Heart left ventricle (tissue), 16 donors: ENCODE data around the gene CIB1. TPM values are rescaled to one million over a fixed set of nuclear protein-coding genes. Genes with fewer than 3 reads are reported as not detected.
A peak's percentile ranks its signal among the peaks of the same experiment; 100 is the strongest.

ENCODE experiments used
- ATAC-seq, 4 donors: fragments of 200-7000 bp; cut with Tn5 transposase; one replicate each; pipeline ENCODE4 v1.9.1; 2020 to 2022; ENCODE audit warnings: moderate library complexity in 4 of 4, mild to moderate bottlenecking in 3 of 4, moderate number of reproducible peaks in 1 of 4
- DNase-seq, 5 donors: peaks; one replicate each; pipeline ENCODE4 v3.0.0-alpha.2; 2020
- H3K27ac ChIP-seq, 12 donors: fragments of 200-600 bp; sonication (generic) in 4 of 12; one replicate each; pipeline versions ENCODE4 v1.5.0 to v1.8.0; 2016 to 2022; ENCODE audit warnings: mild to moderate bottlenecking in 2 of 12
- H3K27me3 ChIP-seq, 9 donors: fragments of 200-600 bp; sonication (generic) in 2 of 9; one replicate each; pipeline versions ENCODE4 v1.5.1 to v1.8.0; 2016 to 2022; ENCODE audit warnings: mild to moderate bottlenecking in 3 of 9
- H3K36me3 ChIP-seq, 9 donors: fragments of 200-600 bp; sonication (generic) in 2 of 9; one replicate each; pipeline versions ENCODE4 v1.5.0 to v1.8.0; 2018 to 2022; ENCODE audit warnings: mild to moderate bottlenecking in 2 of 9
- H3K4me1 ChIP-seq, 12 donors: fragments of 200-600 bp; sonication (generic) in 4 of 12; one replicate each; pipeline versions ENCODE4 v1.5.0 to v1.8.0; 2016 to 2022; ENCODE audit warnings: mild to moderate bottlenecking in 3 of 12
- H3K4me3 ChIP-seq, 12 donors: fragments of 200-600 bp; sonication (generic) in 4 of 12; one replicate each; pipeline versions ENCODE4 v1.5.0 to v1.8.0; 2017 to 2022; ENCODE audit warnings: mild to moderate bottlenecking in 9 of 12, moderate library complexity in 4 of 12
- H3K9me3 ChIP-seq, 12 donors: fragments of 200-600 bp; sonication (generic) in 4 of 12; one replicate each; pipeline versions ENCODE4 v1.5.0 to v1.8.0; 2016 to 2022; ENCODE audit warnings: mild to moderate bottlenecking in 1 of 12
- CTCF ChIP-seq, 12 donors: fragments of 200-600 bp; sonication (generic) in 4 of 12; IDR thresholded peaks; one replicate each; pipeline versions ENCODE4 v1.5.0 to v1.8.0; 2018 to 2022; ENCODE audit warnings: antibody characterized with exemption in 12 of 12, mild to moderate bottlenecking in 5 of 12
- POLR2A ChIP-seq, 2 donors: fragments of 450-650 bp; IDR thresholded peaks; one replicate each; pipeline ENCODE4 v1.6.1; 2017; ENCODE audit warnings: antibody characterized with exemption in 2 of 2, mild to moderate bottlenecking in 2 of 2, moderate library complexity in 2 of 2
- WGBS, 4 donors: extraction: QIAGEN DNeasy Blood & Tissue Kit in 2 of 4; methylation state at CpG; one replicate each; pipeline versions ENCODE4 v1.1.5 to v1.1.7; 2013 to 2018; 5-methylcytosine and 5-hydroxymethylcytosine counted together
- intact Hi-C, 10 donors: fragments of 100-400 bp; cut with DNase I; formaldehyde crosslinking; loops; one replicate each; pipeline versions ENCODE4 v1.11.1 to v1.14.2; 2022
- polyA plus RNA-seq, 2 donors: library from polyadenylated mRNA; stranded (reverse); fragments of 200-250 nt; gene quantifications; one replicate each; pipeline ENCODE4 v1.2.3, GENCODE V29; 2013
- total RNA-seq, 9 donors: library from RNA; depleted of rRNA in 2 of 9; stranded (reverse); fragments of >200 nt in 2 of 9; fragmentation: NEBNext Ultra II Directional in 3 of 9; extraction: Animal tissue kit (Norgen Biotek cat#: 25700) in 3 of 9; gene quantifications; one replicate each; pipeline versions ENCODE4 v1.1.0 to v1.2.4, GENCODE V29; 2016 to 2023
- donor health status: ischemic (EF 13 %, LVEDD 7.1; RV severe dilation, severe dysfunction).
- donor health status: healthy with polysubstance abuse.
- donor health status: DM: no; HTN: yes; CAD: no.
- donor health status: DM: no; HTN: no; CAD: no.
- donor health status: ischemic (EF 25% LVEDD 6.9; RV normal size, moderate dysfunction).
- donor health status: ischemic (EF 25% LVEDD 5.7; RV mildly dilated, moderate dysfunction).
- donor health status: healthy.
- donor health status: DM: yes; HTN: yes; CAD: no.
- donor health status: ischemic (EF 35%, LVEDD 5.7; RV mildly dilated, moderate dysfunction).
- donor health status: nonischemic (EF 11% LVEDD 7.7; RV severe dilation, severe dysfunction).
- donor health status: DM: yes; HTN: yes; CAD: no.
- donor health status: PGD.
- donor health status: ischemic (EF 29% LVEDD 5.4; RV normal size, mild dysfunction).
- donor health status: nonischemic (EF 23%, LVEDD 6.1; RV moderate dilation, normal function).

The CIB1 gene
- total and polyA plus RNA-seq, 11 donors, result 38.7 to 145 (median 80.8) TPM

DNA sequence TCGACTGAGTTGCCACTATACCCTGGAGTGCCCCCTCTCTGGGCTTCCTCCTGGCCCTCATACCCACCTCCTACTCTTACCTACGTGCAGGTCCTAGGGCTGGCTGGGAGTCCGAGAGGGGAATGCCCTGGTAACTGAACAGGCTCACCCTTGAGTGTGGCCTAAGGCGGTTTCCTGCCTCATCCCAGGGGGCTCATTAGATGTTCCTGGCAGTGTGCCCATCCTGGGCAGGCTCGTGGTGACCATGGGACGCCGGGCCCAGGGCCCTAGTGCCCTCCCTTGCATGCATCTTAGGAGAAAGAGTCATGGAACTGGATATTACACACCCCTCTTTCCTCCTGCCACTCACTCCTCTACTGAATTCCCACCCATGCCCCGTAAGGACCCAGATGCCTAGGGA, 29.8 kb downstream of the CIB1 start:
- Histone ChIP-seq H3K36me3 (peaks cover 0 to 7% (median 0%) of the 10 kb centered on the region in 9 donors), H3K9me3 (no peaks in the 10 kb centered on the region), H3K27me3 (no peaks in the 10 kb centered on the region), H3K4me3 (no peak overlapping the region), H3K4me1 (peaks cover 3 to 63% (median 34%) of the 10 kb centered on the region in 12 donors), H3K27ac (no peak overlapping the region)
- WGBS, 4 donors, result 55 to 71% (median 62%) methylated on average over 4 to 8 of the region's 8 CpGs
- DNase-seq, result peak in 1 of 5 donors; percentile 53
- TF ChIP-seq CTCF (IDR thresholded peaks at IDR 0.05) (no peak), POLR2A (IDR thresholded peaks at IDR 0.05) (no peak)
- intact Hi-C loops, result no loop called here
- ATAC-seq, result no peak

DNA sequence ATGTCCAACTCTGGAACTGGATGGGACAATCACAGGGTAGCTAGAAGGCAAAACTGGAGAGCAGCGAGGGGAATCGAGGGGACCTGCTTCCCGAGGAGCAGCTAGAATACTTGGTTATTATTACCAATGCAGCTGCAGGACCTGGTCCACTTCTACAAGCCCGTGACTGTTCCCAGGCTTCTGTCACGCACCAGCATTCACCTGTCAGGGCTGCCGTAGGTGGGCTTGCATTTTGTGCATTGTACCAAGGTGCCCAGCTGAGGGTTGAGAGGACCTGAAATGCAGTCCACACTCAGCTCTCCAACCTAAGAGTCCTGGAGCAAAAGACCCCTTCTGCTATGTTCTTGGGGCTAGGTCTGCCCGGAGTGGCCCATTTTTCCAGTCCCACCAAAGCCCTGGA, 30.3 kb downstream of the CIB1 start:
- Histone ChIP-seq H3K27ac (no peak overlapping the region), H3K27me3 (no peaks in the 10 kb centered on the region), H3K4me3 (no peak overlapping the region), H3K36me3 (peaks cover 0 to 7% (median 0%) of the 10 kb centered on the region in 9 donors), H3K9me3 (no peaks in the 10 kb centered on the region), H3K4me1 (peaks cover 3 to 63% (median 34%) of the 10 kb centered on the region in 12 donors)
- TF ChIP-seq POLR2A (IDR thresholded peaks at IDR 0.05) (no peak), CTCF (IDR thresholded peaks at IDR 0.05) (no peak)
- DNase-seq (no peak), ATAC-seq (no peak)
- intact Hi-C loops, result no loop called here
- WGBS, 4 donors, result 94 to 97% (median 97%) methylated on average over 7 of the region's 7 CpGs

DNA sequence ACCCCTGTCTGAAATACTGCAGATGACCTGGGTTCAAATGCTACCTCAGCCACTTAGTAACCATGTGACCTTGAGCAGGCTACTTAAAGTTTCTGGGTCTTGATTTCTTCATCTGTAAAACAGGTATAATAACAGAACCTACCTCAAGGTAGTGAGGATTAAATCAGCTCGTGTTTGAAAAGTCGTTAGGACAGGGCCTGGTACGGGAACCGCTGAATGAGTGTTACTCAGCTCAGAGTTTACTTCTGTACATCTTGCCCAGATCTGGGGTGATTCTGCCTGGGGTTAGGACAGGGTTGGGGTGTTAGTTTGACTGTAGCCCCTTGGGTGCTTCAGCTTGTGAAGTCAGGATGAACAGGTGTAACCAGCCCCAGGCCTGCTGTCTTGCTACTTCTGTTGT, 30.8 kb downstream of the CIB1 start:
- H3K27ac ChIP-seq, result peak overlapping the region in 1 of 12 donors; percentile 87
- WGBS, 4 donors, result 90 to 94% (median 91%) methylated on average over 4 of the region's 4 CpGs
- peak overlapping the region in 1 of 12 donors; percentile 77 for H3K4me3 ChIP-seq
- DNase-seq (no peak), ATAC-seq (no peak)
- TF ChIP-seq CTCF (IDR thresholded peaks at IDR 0.05) (no peak), POLR2A (IDR thresholded peaks at IDR 0.05) (no peak)
- no peaks in the 10 kb centered on the region for H3K27me3 ChIP-seq
- intact Hi-C loops, result no loop called here
- H3K9me3 ChIP-seq, result no peaks in the 10 kb centered on the region
- peaks cover 3 to 63% (median 34%) of the 10 kb centered on the region in 12 donors for H3K4me1 ChIP-seq
- peaks cover 0 to 7% (median 0%) of the 10 kb centered on the region in 9 donors for H3K36me3 ChIP-seq

DNA sequence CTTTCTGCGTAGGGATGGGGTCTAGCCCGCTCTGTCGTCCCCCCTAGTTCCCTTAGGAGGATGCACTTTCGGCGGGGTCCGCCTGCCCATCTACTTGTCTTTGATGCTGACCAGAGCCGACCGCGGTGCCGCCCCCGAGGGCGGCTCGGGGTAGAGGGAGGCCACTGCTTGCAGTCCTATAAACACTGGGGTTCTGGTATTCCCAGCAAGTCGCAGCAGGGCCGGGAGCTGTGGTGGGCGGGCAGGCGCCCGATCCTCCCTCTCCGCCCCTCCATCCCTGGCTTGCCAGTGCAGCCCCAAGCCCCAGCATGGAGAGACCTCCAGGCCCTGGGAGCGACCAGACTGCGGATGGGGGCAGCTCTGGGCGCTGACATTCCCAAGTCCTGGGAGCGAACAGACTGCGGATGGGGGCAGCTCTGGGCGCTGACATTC, 31.8 kb downstream of the CIB1 start:
- no peak for ATAC-seq
- no peaks in the 10 kb centered on the region for H3K9me3 ChIP-seq
- peaks cover 3 to 55% (median 34%) of the 10 kb centered on the region in 12 donors for H3K4me1 ChIP-seq
- peak overlapping the region in 5 of 12 donors; percentile 75 to 87 (median 84) for H3K27ac ChIP-seq
- intact Hi-C loops, result no loop called here
- peaks cover 0 to 4% (median 0%) of the 10 kb centered on the region in 9 donors for H3K36me3 ChIP-seq
- TF ChIP-seq CTCF (IDR thresholded peaks at IDR 0.05), result no peak
- no peak for TF ChIP-seq POLR2A (IDR thresholded peaks at IDR 0.05)
- H3K27me3 ChIP-seq, result no peaks in the 10 kb centered on the region
- peak overlapping the region; percentile 43 to 99 (median 86) for H3K4me3 ChIP-seq
- no peak for DNase-seq
- 3 to 13% (median 10%) methylated on average over 15 to 25 of the region's 25 CpGs for WGBS, 4 donors
